Endothelial cell of umbilical vein (primary cell): ENCODE measurements around the gene DHRS7B. TPM values are rescaled to one million over a fixed set of nuclear protein-coding genes. Genes with fewer than 3 reads are reported as not detected.

Source experiments
- BruUV-seq: library from RNA; stranded (reverse); fragments of 400-500 nt; replicated peaks from 2 replicates; lab custom pipeline; 2021; lab: Mats Ljungman, UMichigan
- CTCF ChIA-PET: fragments of 300-600, 350-600 bp; sonication (Branson Sonifier 250); formaldehyde crosslinking; loops from one replicate; lab custom pipeline; 2021; ENCODE audit warnings: antibody characterized with exemption, inconsistent platforms; lab: Charles Lee
- POLR2A ChIA-PET: fragments of 300-600, 350-600 bp; sonication (Branson Sonifier 250); formaldehyde crosslinking; loops from one replicate; lab custom pipeline; 2021; ENCODE audit warnings: antibody characterized with exemption, inconsistent platforms; lab: Charles Lee
- DNase-seq: peaks from one replicate; pipeline ENCODE4 v3.0.0-alpha.2; 2011; ENCODE audit warnings: low read depth, low spot score
- FAIRE-seq: peaks from 2 replicates; lab custom pipeline; 2011; peaks lifted over from hg19 to GRCh38; lab: Jason Lieb, UNC
- H2AFZ ChIP-seq: 2 replicates; pipeline ENCODE4 v1.6.0; 2012; ENCODE audit warnings: low read depth, low read length, control low read depth, inconsistent platforms
- H3K27ac ChIP-seq: 2 replicates; pipeline ENCODE4 v1.5.1; 2011; ENCODE audit warnings: low read depth, mild to moderate bottlenecking, control low read depth, low read length, moderate library complexity; ENCODE audit not compliant: insufficient read depth
- H3K27me3 ChIP-seq, 2 experiments: 2 replicates each; pipeline versions ENCODE4 v1.6.0 to v1.6.1; 2011; ENCODE audit warnings: low read length in 2 of 2, mixed read lengths in 1 of 2; ENCODE audit not compliant: control insufficient read depth in 2 of 2, insufficient read depth in 2 of 2
- H3K36me3 ChIP-seq, 2 experiments: 2 replicates in 1 of 2; 3 replicates in 1 of 2; pipeline ENCODE4 v1.5.1; 2011; ENCODE audit warnings: low read length in 2 of 2, mild to moderate bottlenecking in 1 of 2, moderate library complexity in 1 of 2; ENCODE audit not compliant: control insufficient read depth in 2 of 2, insufficient read depth in 2 of 2; ENCODE audit errors: extremely low read depth in 1 of 2
- H3K4me1 ChIP-seq: 3 replicates; pipeline ENCODE4 v1.5.1; 2011; ENCODE audit warnings: mild to moderate bottlenecking, low read length; ENCODE audit not compliant: control insufficient read depth, insufficient read depth; ENCODE audit errors: extremely low read depth
- H3K4me2 ChIP-seq: 2 replicates; pipeline ENCODE4 v1.6.1; 2011; ENCODE audit warnings: low read length, control low read depth, mixed read lengths; ENCODE audit not compliant: insufficient read depth
- H3K4me3 ChIP-seq, 3 experiments: fragments of 200-600 bp in 1 of 3; sonication (generic), shearing (Covaris generic) in 1 of 3; replicated peaks in 1 of 3; 2 replicates each; pipeline ENCODE4 v1.5.1; 2011 to 2016; ENCODE audit warnings: control low read depth in 3 of 3, low read length in 3 of 3, mild to moderate bottlenecking in 2 of 3, inconsistent platforms in 1 of 3, low read depth in 1 of 3, moderate library complexity in 1 of 3; ENCODE audit not compliant: insufficient read depth in 1 of 3
- H3K79me2 ChIP-seq: 2 replicates; pipeline ENCODE4 v1.6.0; 2012; ENCODE audit warnings: low read length, inconsistent platforms; ENCODE audit not compliant: control insufficient read depth, insufficient read depth
- H3K9ac ChIP-seq: replicated peaks from 2 replicates; pipeline ENCODE3; 2011; ENCODE audit warnings: low read length, control low read depth; ENCODE audit not compliant: insufficient read depth; ENCODE audit errors: extremely low read depth
- H3K9me1 ChIP-seq: replicated peaks from 3 replicates; pipeline ENCODE4 v1.6.0; 2011; ENCODE audit warnings: mild to moderate bottlenecking, low read length; ENCODE audit not compliant: control insufficient read depth, insufficient read depth; ENCODE audit errors: extremely low read depth
- H3K9me3 ChIP-seq: replicated peaks from 2 replicates; pipeline ENCODE4 v1.5.1; 2012; ENCODE audit warnings: low read length, inconsistent platforms; ENCODE audit not compliant: control insufficient read depth, insufficient read depth
- H4K20me1 ChIP-seq: replicated peaks from 2 replicates; pipeline ENCODE3; 2011; ENCODE audit warnings: mild to moderate bottlenecking, low read length; ENCODE audit not compliant: control insufficient read depth, insufficient read depth; ENCODE audit errors: extremely low read depth
- CTCF ChIP-seq, 2 donors: IDR thresholded peaks; 1 replicate in 1 of 2; 2 replicates in 1 of 2; pipeline ENCODE4 v1.5.1; 2011; ENCODE audit warnings: low read length in 2 of 2, mild to moderate bottlenecking in 2 of 2, moderate library complexity in 2 of 2, control low read depth in 1 of 2, inconsistent platforms in 1 of 2, low read depth in 1 of 2; ENCODE audit not compliant: insufficient read depth in 1 of 2; ENCODE audit errors: extremely low read depth in 1 of 2
- EZH2 ChIP-seq: IDR thresholded peaks from 2 replicates; pipeline ENCODE4 v1.6.1; 2012; ENCODE audit warnings: borderline replicate concordance, low read depth, mild to moderate bottlenecking, moderate library complexity, low read length, inconsistent platforms; ENCODE audit not compliant: severe bottlenecking
- FOS ChIP-seq: IDR thresholded peaks from 2 replicates; pipeline ENCODE4 v1.6.1; 2011; ENCODE audit warnings: mild to moderate bottlenecking, low read length, moderate library complexity, borderline replicate concordance; ENCODE audit not compliant: insufficient read depth
- JUN ChIP-seq: IDR thresholded peaks from 2 replicates; pipeline ENCODE4 v1.6.1; 2011; ENCODE audit warnings: borderline replicate concordance, low read depth; ENCODE audit not compliant: insufficient read length, insufficient read depth
- MAX ChIP-seq: IDR thresholded peaks from 2 replicates; pipeline ENCODE4 v1.6.1; 2011; ENCODE audit not compliant: insufficient read depth, insufficient read length
- MYC ChIP-seq: IDR thresholded peaks from one replicate; pipeline ENCODE4 v1.6.1; 2011; ENCODE audit warnings: mild to moderate bottlenecking, low read depth, low read length
- POLR2A ChIP-seq: IDR thresholded peaks from 2 replicates; pipeline ENCODE4 v1.6.1; 2012; ENCODE audit warnings: low read depth, mild to moderate bottlenecking, control low read depth, low read length
- POLR2AphosphoS5 ChIP-seq: IDR thresholded peaks from 2 replicates; pipeline ENCODE4 v1.6.1; 2012; ENCODE audit warnings: low read depth, mild to moderate bottlenecking, control low read depth, low read length, moderate library complexity; ENCODE audit not compliant: insufficient read depth
- dilution Hi-C: fragments of 300-500 bp; cut with MboI; formaldehyde crosslinking; loops from one replicate; pipeline ENCODE4 v1.15.0; 2019; ENCODE audit warnings: low sequenced_read_pairs; ENCODE audit not compliant: extremely low pct_ligation_motif_present
- intact Hi-C: fragments of 100-400 bp; cut with micrococcal nuclease; formaldehyde crosslinking; loops from one replicate; pipeline ENCODE4 v1.10.0; 2022
- polyA plus RNA-seq, 4 experiments: library from polyadenylated mRNA; depleted of rRNA in 3 of 4; stranded (reverse) in 3 of 4; unstranded in 1 of 4; fragments of >200 nt; gene quantifications; 2 replicates each; pipeline versions ENCODE4 v1.2.1 to v1.2.3, GENCODE V29; 2011 to 2012; ENCODE audit warnings: missing spikeins in 1 of 4
- total RNA-seq: library from RNA; stranded (reverse); gene quantifications from 2 replicates; pipeline ENCODE4 v1.2.3, GENCODE V29; 2021

Gene DHRS7B
- total and polyA plus RNA-seq, 2 donors (not counting 3 experiments of a cell fraction or from before 2014, with no cell fraction given): 14.0 to 28.1 TPM

GRCh38 chr17:21174186-21174585, 47.4 kb downstream of the DHRS7B start:
- DNase-seq: peak; percentile 28
- Histone ChIP-seq H3K27me3 (no peaks in the 10 kb centered on the region), H3K4me3 (no peak overlapping the region), H3K9me1 (no peaks in the 10 kb centered on the region), H3K36me3 (no peaks in the 10 kb centered on the region), H3K79me2 (no peaks in the 10 kb centered on the region), H3K4me1 (no peaks in the 10 kb centered on the region), H3K9ac (no peak overlapping the region), H3K9me3 (no peaks in the 10 kb centered on the region), H2AFZ (no peak overlapping the region), H3K27ac (no peak overlapping the region), H4K20me1 (no peaks in the 10 kb centered on the region), H3K4me2 (no peak overlapping the region)
- intact Hi-C loops (no loop called here), dilution Hi-C loops (no loop called here)
- BruUV-seq: no TSS peak
- ChIA-PET POLR2A (no interaction called here), CTCF (interaction anchor here (1.1 to 1.9 kb wide), 2 partner anchors 45 to 55 kb away, joined by 3 to 6 read pairs; no protein-coding TSS in a partner anchor)
- FAIRE-seq: no peak
- TF ChIP-seq MYC: no peak
- no peak for TF ChIP-seq EZH2
- no peak for TF ChIP-seq CTCF (IDR thresholded peaks at IDR 0.05; ENCODE audit: extremely low read depth in 1 of 2, insufficient read depth in 1 of 2, low read depth in 1 of 2, low read length in 2 of 2)
- no peak for TF ChIP-seq MAX
- no peak for TF ChIP-seq POLR2A
- no peak for TF ChIP-seq JUN
- no peak for TF ChIP-seq FOS
- no peak for TF ChIP-seq POLR2AphosphoS5
